Endothelial cell (in vitro differentiated cells): ENCODE data around the gene UGCG. TPM values are rescaled to one million over a fixed set of nuclear protein-coding genes. Genes with fewer than 3 reads are reported as not detected.

Source experiments
- DNase-seq: peaks from one replicate; pipeline ENCODE4 v3.0.0; 2021; ENCODE audit warnings: low spot score
- H3K27ac Mint-ChIP-seq: one replicate; pipeline ENCODE4 v1.8.0; 2021; ENCODE audit warnings: mixed read lengths, inconsistent platforms; ENCODE audit not compliant: unreplicated experiment
- H3K27me3 Mint-ChIP-seq: one replicate; pipeline ENCODE4 v1.8.0; 2021; ENCODE audit warnings: mild to moderate bottlenecking, moderate library complexity, mixed read lengths, inconsistent platforms; ENCODE audit not compliant: unreplicated experiment
- H3K36me3 Mint-ChIP-seq: one replicate; pipeline ENCODE4 v1.8.0; 2021; ENCODE audit warnings: mild to moderate bottlenecking, low read depth, mixed read lengths, inconsistent platforms; ENCODE audit not compliant: unreplicated experiment
- H3K4me1 Mint-ChIP-seq: one replicate; pipeline ENCODE4 v1.8.0; 2021; ENCODE audit warnings: mild to moderate bottlenecking, mixed read lengths, inconsistent platforms; ENCODE audit not compliant: unreplicated experiment
- H3K4me3 Mint-ChIP-seq: one replicate; pipeline ENCODE4 v1.8.0; 2021; ENCODE audit warnings: mild to moderate bottlenecking, mixed read lengths, inconsistent platforms; ENCODE audit not compliant: unreplicated experiment
- H3K9me3 Mint-ChIP-seq: one replicate; pipeline ENCODE4 v1.8.0; 2021; ENCODE audit warnings: mixed read lengths, inconsistent platforms; ENCODE audit not compliant: unreplicated experiment
- CTCF ChIP-seq: fragments of 200-600 bp; sonication (generic); IDR thresholded peaks from one replicate; pipeline ENCODE4 v1.5.0; 2021; ENCODE audit warnings: antibody characterized with exemption; ENCODE audit not compliant: unreplicated experiment
- total RNA-seq: library from RNA; stranded (reverse); fragmentation: NEBNext Ultra II Directional; extraction: Animal tissue kit (Norgen Biotek cat#: 25700); gene quantifications from one replicate; pipeline ENCODE4 v1.2.1, GENCODE V29; 2021; ENCODE audit not compliant: unreplicated experiment

Gene UGCG
- total RNA-seq, 1 donor from 2014 or later = 14.1 TPM

DNA sequence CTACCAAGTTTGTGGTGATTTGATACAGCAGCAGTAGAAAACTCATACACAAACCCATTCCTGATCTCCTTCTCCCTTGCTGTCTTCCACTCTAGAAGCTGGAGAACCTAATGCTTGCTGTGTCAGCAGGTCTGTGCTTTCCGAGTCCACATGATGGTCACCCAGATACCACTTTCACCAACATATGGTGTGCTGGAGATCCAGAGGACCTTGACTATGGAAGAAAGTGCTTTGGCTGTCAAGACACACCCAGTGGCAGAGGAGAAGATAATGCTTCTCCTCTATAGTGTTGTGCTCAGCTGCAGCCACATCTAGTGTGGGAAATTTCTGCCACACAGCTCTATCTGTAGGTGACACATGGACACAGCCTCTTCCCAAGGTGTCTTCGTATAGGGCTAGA is 67.4 kb downstream of the UGCG start:
- peaks cover 1% of the 10 kb centered on the region for H3K27me3 Mint-ChIP-seq
- H3K36me3 Mint-ChIP-seq = no peaks in the 10 kb centered on the region
- TF ChIP-seq CTCF = no peak
- H3K9me3 Mint-ChIP-seq = no peaks in the 10 kb centered on the region
- DNase-seq = no peak
- no peak overlapping the region for H3K4me3 Mint-ChIP-seq
- H3K27ac Mint-ChIP-seq = no peak overlapping the region
- H3K4me1 Mint-ChIP-seq = peaks cover 2% of the 10 kb centered on the region

GRCh38 chr9:111965566-111966019 is 69.0 kb downstream of the UGCG start:
- no peaks in the 10 kb centered on the region for H3K36me3 Mint-ChIP-seq
- H3K27ac Mint-ChIP-seq = no peak overlapping the region
- no peaks in the 10 kb centered on the region for H3K9me3 Mint-ChIP-seq
- no peak for TF ChIP-seq CTCF
- H3K4me1 Mint-ChIP-seq = no peaks in the 10 kb centered on the region
- H3K27me3 Mint-ChIP-seq = peaks cover 1% of the 10 kb centered on the region
- DNase-seq = no peak
- H3K4me3 Mint-ChIP-seq = no peak overlapping the region

DNA sequence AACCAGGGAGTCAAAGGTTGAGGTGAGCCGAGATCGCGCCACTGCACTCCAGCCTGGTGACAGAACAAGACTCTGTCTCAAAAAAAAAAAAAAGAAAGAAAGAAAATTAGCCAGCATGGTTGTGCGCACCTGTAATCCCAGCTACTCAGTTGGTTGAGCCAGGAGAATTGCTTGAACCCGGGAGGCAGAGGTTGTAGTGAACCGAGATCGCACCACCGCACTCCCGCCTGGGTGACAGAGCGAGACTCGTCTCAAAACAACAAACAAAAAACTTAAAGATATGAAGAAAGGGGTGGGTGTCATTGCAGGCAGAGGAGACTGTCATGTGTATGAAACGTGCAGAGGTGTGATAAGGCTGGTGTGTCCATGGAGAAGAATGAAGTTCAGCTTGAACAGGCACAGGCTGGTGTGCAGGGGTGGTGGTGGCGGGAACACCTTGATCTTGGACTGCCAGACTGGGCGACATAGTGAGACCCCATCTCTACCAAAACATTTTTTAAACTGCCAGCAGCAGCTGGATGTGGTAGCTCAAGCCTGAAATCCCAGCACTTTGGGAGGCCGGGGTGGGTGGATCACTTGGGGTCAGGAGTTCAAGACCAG is 69.6 kb downstream of the UGCG start:
- no peak for DNase-seq
- Mint-ChIP-seq H3K36me3 (no peaks in the 10 kb centered on the region), H3K27me3 (peaks cover 1% of the 10 kb centered on the region), H3K27ac (no peak overlapping the region), H3K4me1 (no peaks in the 10 kb centered on the region), H3K4me3 (no peak overlapping the region), H3K9me3 (no peaks in the 10 kb centered on the region)
- no peak for TF ChIP-seq CTCF

GRCh38 chr9:111966861-111967291 is 70.3 kb downstream of the UGCG start:
- Mint-ChIP-seq H3K27ac (no peak overlapping the region), H3K36me3 (no peaks in the 10 kb centered on the region), H3K4me1 (no peaks in the 10 kb centered on the region), H3K4me3 (no peak overlapping the region), H3K9me3 (no peaks in the 10 kb centered on the region), H3K27me3 (peaks cover 1% of the 10 kb centered on the region)
- DNase-seq = no peak
- TF ChIP-seq CTCF = no peak

DNA sequence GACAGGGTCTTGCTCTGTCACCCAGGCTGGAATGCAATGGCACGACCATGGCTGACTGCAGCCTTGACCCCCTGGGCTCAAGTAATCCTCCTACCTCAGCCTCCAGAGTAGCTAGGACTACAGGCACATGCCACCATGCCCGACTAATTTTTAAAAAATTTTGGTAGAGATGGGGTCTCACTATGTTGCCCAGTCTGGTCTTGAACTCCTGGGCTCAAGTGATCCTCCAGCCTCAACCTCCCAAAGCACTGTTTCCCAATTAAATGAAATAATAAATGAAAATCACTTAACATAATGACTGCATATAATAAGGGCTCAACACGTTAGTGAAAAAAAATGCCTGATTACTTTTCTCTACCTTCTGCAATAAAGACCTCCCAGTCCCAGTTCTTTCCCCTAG is 71.0 kb downstream of the UGCG start:
- no peak for DNase-seq
- Mint-ChIP-seq H3K9me3 (no peaks in the 10 kb centered on the region), H3K27me3 (no peaks in the 10 kb centered on the region), H3K27ac (no peak overlapping the region), H3K4me3 (no peak overlapping the region), H3K4me1 (no peaks in the 10 kb centered on the region), H3K36me3 (no peaks in the 10 kb centered on the region)
- no peak for TF ChIP-seq CTCF
